ENCODE results near the gene DIPK2B.

Gene DIPK2B, protein sequence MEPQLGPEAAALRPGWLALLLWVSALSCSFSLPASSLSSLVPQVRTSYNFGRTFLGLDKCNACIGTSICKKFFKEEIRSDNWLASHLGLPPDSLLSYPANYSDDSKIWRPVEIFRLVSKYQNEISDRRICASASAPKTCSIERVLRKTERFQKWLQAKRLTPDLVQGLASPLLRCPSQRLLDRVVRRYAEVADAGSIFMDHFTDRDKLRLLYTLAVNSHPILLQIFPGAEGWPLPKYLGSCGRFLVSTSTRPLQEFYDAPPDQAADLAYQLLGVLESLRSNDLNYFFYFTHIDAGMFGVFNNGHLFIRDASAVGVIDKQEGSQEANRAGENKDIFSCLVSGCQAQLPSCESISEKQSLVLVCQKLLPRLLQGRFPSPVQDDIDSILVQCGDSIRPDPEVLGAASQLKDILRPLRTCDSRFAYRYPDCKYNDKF

GRCh38 chrX:45200741-45201234, at the start of gene DIPK2B:
Gene DIPK2B, minus strand, starts transcription at chrX:45200876. Its CDS starts 50 bp downstream, at chrX:45200826.
- no peak for DNase-seq

- DNase-seq: no peak
Observed at GRCh38 chrX:45240301-45240700, 39.6 kb upstream of the DIPK2B start.

- DNase-seq: no peak
Observed at GRCh38 chrX:45238489-45238888, 37.8 kb upstream of the DIPK2B start.

DNA sequence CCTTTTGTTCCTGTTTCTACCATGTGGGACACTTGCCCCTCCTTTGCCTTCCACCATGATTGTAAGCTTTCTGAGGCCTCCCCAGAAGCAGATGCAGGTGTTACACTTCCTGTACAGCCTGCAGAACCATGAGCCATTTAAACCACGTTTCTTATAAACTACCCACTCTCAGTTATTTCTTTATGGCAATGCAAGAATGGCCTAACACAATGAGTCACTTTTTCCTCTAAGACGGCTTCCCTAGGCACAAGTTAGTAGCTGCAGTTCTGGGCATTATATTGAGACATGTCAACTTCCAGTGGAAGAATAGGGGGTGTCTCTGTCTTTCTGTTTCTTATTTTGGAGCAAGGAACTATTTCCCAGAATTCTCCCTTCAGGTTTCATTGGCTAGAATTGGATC, 32.9 kb upstream of the DIPK2B start:
- DNase-seq: no peak

DNA sequence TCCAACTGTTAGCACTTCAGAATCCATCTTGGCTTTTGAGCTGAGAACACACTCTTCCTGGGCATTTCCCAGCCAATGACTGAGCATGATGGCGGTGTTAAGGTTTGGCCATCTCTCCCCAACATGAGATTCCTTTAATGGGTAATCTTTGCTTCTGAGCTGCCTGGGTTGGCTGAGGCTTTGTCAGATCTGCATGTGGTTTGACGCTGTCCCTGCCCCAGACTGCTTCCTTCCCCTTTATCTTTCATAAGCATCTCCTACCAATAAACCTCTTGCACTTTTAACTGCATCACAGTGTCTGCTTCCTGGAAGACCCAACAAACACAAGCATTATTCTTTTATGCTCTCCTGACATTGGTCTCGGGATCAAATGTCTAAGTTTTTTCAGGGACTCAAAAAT, 31.5 kb upstream of the DIPK2B start:
- DNase-seq: no peak

- DNase-seq: no peak
Observed at GRCh38 chrX:45230410-45230809, 29.7 kb upstream of the DIPK2B start.

DNA sequence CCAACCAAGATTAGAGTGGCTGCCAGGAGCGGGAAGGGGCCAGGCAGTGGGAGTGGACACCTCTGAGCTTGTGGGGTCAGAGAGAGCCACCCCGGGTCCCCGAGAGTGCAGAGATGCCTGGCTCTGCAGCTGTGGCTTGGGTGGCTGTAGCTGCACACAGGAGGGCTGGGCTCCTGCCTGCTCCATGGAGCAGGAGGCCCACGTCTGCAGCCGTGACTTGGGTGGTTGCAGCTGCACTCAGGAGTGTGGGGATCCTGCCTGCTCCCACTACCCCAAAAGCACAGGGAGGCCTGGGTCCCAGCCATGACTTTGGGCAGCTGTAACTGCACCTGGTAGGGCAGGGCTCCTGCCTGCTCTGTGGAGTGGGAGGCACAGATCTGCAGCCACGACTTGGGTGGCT, 28.7 kb upstream of the DIPK2B start:
- DNase-seq: no peak

DNA sequence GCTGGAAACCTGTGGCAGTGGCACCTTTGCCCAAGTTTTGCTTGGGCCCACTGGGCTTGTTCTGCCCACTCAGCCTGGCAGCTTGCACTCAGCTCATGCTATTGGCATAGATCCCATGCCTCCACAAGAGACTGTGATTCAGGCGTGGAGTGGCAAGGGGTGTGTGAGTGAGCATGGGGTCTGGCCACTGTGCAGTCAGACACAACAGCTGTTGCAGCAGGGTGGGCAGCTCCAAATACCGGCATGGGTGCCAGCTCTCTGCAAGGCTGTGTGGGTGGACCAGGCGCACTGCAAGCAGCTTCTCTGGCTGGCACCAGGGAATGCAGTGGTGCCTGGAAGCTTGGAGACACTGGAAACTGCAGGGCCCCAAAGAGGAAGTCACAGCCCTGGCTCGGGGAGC, 27.4 kb upstream of the DIPK2B start:
- no peak for DNase-seq

DNA sequence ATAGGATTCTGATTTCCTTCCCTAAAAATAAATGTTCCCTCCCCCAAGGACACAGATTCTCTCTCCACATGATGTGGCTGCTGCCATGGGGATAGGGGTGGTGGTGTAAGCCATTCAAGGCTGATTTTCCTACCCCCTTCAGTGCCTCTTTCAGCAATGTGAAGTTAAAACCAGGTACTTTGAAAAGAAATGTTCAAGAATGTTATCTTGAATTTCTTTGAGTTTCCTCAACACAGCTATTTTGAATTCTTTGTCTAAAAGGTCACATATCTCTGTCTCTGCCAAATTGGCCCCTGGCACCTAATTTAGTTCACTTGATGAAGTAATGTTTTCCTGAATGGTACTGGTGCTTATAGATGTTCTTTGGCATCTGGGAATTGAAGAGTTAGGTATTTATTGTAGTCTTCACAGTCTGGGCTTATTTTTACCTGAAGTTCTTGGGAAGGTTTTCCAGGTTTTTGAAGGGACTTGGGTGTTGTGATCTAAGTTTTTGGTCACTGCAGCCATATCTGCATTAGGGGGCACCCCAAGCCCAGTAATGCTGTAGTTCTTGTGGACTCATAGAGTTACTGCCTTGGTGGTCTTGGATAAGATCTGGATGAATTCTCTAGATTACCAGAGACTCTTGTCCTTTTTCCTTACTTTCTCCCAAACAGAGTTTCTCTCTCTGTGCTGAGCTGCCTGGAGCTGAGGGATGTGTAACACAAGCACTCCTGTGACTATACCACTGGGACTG, 7.6 kb upstream of the DIPK2B start:
- DNase-seq: no peak

DNA sequence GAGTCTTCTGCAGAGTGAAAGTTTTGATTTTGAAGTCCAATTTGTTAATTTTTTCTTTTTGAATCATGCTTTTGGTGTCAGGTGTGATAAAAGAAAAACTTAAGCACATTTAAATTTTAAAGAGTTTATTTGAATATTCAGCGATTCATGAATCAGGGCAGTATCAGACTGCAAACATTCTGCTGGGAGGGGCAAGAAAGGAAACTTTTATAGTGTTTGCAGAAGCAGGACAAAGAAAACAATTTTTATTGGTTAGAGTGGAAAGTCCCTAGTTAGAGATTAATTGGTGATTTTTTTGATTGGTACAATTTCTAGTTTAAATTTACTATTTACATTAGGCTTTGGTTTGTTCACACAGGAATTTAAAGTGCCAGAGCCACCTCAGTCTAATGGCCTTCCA, 1.5 kb upstream of the DIPK2B start:
- no peak for DNase-seq

GRCh38 chrX:45198706-45199105, 2.0 kb downstream of the DIPK2B start:
- DNase-seq: no peak

GRCh38 chrX:45198301-45198700, 2.4 kb downstream of the DIPK2B start:
- no peak for DNase-seq

GRCh38 chrX:45196701-45197100, 4.0 kb downstream of the DIPK2B start:
- DNase-seq: no peak

DNA sequence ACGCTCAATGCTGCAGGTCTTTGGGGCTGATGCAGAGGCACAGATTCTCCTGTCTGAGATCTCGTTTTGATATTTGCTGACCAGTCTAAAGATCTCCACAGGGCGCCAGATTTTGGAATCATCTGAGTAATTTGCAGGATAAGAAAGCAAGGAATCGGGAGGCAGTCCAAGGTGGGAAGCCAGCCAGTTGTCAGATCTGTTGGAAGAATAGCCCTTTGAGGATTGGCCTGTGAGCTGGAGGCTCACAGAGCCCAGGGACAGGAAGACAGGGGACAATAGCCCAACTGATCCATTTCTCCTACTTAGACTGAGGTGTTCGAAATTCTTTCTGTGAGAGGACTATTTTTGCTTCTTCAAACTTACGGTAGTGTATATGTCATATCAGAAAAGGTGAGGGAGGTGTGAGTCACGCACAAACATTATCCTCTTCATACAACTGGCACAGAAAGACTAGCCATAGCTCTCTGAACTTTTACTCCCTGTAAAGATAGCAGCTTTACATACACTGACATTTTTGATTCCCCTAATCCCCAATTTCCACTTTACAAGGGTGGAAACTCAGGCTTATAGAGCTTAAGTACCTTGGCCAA, 8.8 kb downstream of the DIPK2B start:
- no peak for DNase-seq

DNA sequence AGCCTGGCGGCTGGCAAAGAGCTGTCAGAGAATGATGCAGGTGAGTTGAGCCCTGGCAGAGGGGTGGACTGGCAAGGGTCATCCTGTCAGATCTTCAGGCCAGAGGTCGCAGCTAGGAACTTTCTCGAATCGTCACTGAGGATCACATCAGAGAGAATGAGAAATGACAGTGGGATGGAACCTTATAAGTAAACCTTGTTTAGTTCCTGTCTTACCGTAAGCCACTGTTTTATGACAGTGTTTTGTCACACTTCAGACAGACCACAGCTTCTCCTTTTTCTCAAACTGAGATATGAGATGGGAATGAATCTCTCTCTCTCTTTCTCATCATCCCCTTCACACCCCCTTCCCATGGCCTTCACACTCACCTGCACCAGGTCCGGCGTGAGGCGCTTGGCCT, 9.3 kb downstream of the DIPK2B start:
- DNase-seq: no peak

DNA sequence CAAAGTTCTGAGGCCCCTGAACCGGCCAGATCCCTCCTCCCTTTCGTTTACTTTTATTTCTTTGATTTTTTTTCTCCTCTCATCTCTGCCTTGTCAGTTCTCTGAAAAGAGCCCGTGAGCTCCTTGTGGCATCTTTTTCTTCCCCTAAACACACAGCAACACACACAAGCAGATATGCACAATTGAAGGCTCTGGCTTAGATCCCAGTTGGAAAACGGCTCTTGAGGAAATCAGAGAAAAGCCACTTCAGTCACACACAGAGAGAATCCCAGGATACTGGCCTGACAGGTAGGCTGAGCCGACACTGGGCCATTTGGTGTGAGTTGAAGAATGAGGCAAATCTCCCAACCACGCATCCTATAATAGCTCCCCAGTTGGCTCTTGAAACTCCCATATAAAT, 12.9 kb downstream of the DIPK2B start:
- DNase-seq: no peak

- no peak for DNase-seq
Observed at GRCh38 chrX:45186643-45187026, 14.0 kb downstream of the DIPK2B start.

GRCh38 chrX:45184211-45184610, 16.5 kb downstream of the DIPK2B start:
- DNase-seq: no peak

DNA sequence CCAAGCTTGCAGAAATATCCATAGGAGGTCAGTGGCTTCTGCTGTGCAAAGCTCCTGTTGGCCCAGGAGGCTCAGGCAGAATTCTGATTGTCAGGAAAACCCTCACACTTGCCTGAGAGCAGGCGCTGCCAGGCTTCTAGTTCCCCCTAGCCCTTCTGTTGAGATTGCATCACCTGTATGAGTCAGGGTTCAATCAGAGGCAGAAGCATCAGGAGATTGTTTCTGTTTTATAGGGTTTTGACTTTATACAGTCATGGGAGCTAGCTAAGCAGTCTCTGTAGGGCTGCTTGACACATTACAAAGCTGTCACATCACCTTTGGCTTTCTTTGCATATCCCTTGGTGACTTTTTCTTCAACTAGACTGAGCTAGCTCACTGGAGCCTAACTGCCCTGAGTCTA, 27.8 kb downstream of the DIPK2B start:
- DNase-seq: no peak

- no peak for DNase-seq
Observed at GRCh38 chrX:45166781-45167180, 33.9 kb downstream of the DIPK2B start.

DNA sequence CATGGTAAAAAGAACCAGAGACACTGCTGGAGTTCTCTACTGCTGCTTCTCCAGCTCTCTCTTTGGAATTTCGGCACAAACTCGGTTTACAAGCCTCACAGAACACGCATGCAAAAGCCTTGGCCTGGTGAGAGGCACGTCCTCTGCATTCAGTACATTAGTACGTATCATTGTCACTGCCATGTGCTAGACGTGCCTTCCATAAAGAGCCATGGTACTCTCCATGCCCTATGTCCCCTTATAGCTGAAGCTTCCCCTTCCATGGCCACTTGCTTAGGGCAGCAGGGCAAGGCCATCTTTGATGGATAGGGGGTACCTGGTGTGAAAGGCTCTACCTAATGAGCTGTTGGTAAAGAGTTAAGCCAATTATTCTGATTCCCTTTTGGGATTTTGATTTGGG, 35.0 kb downstream of the DIPK2B start:
- no peak for DNase-seq

DNA sequence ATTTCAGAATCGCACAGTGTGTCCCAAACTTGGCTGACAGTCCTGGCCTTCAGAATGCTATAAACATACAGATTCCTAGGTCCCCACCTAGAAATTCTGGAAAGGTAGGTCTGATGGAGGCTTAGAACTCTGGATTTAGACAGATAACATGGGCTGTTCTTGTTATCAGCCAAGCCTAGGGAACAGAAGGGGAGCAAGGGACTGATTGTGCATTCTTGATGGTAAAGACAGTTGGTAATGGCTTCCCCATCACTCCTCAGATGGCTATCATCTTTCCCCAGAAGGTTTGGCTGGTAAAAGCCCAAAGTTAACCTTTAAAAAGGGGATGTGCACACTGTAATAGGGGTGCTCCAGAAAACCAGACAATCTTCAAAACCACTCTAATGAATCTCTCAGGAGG, 35.7 kb downstream of the DIPK2B start:
- DNase-seq: no peak

DNA sequence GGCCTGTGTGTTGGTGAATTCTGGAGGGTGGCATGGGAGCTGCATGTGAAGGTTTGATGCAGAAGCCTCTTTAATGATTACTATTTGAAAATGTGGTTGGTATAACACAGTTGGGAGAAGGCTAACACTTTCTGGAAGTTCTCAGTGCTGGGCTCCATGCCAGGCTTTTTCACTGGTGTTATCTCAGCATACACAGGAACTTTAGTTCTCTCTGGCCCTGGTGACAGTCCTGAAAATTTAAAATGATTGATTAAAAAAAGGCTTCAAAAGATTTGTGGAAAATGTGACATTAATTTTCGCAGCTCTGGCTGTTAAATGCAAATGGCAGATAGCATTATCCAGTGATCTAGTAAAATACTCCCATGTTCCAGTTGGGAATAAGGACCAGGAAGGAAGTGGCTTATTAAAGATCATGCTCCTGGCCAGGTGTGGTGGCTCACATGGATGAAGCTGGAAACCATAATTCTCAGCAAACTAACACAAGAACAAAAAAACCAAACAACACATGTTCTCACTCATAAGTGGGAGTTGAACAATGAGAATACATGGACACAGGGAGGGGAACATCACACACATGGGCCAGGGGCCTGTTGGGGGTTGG, 36.6 kb downstream of the DIPK2B start:
- no peak for DNase-seq

GRCh38 chrX:45157647-45158046, 43.0 kb downstream of the DIPK2B start:
- no peak for DNase-seq
